Ovary (tissue), 9 donors: ENCODE measurements around the gene AP3B1. TPM values are rescaled to one million over a fixed set of nuclear protein-coding genes. Genes with fewer than 3 reads are reported as not detected.

ENCODE experiments used
- DNase-seq, 5 donors: peaks; one replicate each; pipeline ENCODE4 v3.0.0-alpha.2; 2019 to 2020
- H3K27ac ChIP-seq, 2 donors: fragments of 200-600 bp; one replicate each; pipeline versions ENCODE4 v1.5.1 to v1.8.0; 2019 to 2022
- H3K27me3 ChIP-seq: fragments of 200-600 bp; one replicate; pipeline ENCODE4 v1.8.0; 2022
- H3K36me3 ChIP-seq: fragments of 200-600 bp; sonication (generic); one replicate; pipeline ENCODE4 v1.5.1; 2019
- H3K4me1 ChIP-seq: one replicate; pipeline ENCODE4 v1.8.1; 2013; ENCODE audit warnings: mild to moderate bottlenecking, moderate library complexity; ENCODE audit not compliant: insufficient read depth
- H3K4me3 ChIP-seq: fragments of 200-600 bp; sonication (generic); one replicate; pipeline ENCODE4 v1.5.1; 2017
- H3K9me3 ChIP-seq, 2 donors: fragments of 200-600 bp in 1 of 2; sonication (generic) in 1 of 2; one replicate each; pipeline versions ENCODE4 v1.5.1 to v1.8.1; 2013 to 2019; ENCODE audit warnings: mild to moderate bottlenecking in 1 of 2, moderate library complexity in 1 of 2
- EP300 ChIP-seq: sonication (generic); formaldehyde crosslinking; IDR thresholded peaks from one replicate; pipeline ENCODE4 v1.6.1; 2017; ENCODE audit warnings: antibody characterized with exemption
- POLR2A ChIP-seq: fragments of 450-650 bp; IDR thresholded peaks from one replicate; pipeline ENCODE4 v1.6.1; 2017; ENCODE audit warnings: antibody characterized with exemption, mild to moderate bottlenecking, moderate library complexity
- WGBS, 3 donors: extraction: QIAGEN DNeasy Blood & Tissue Kit in 1 of 3; methylation state at CpG; one replicate each; pipeline versions ENCODE4 v1.1.5 to v1.1.7; 2013 to 2017; 5-methylcytosine and 5-hydroxymethylcytosine counted together
- intact Hi-C, 4 donors: fragments of 100-400 bp; cut with DNase I; formaldehyde crosslinking; loops; one replicate each; pipeline versions ENCODE4 v1.11.0 to v1.15.1; 2022 to 2023
- polyA plus RNA-seq, 2 donors: library from polyadenylated mRNA; stranded (reverse); fragments of 200-250 nt in 1 of 2; fragments of 350-450 nt in 1 of 2; fragmentation: Illumina TruSeq in 1 of 2; extraction: RNeasy Lipid Tissue Mini Kit (QIAGEN cat#74804) in 1 of 2; gene quantifications; one replicate each; pipeline ENCODE4 v1.2.3, GENCODE V29; 2013 to 2014
- total RNA-seq, 7 donors: library from RNA; depleted of rRNA in 2 of 7; stranded (reverse); fragments of >200 nt in 2 of 7; fragmentation: NEBNext Ultra II Directional in 3 of 7; extraction: Animal tissue kit (Norgen Biotek cat#: 25700) in 3 of 7; gene quantifications; one replicate each; pipeline versions ENCODE4 v1.1.0 to v1.2.4, GENCODE V29; 2016 to 2023
- TF ChIP-seq, protein P1 (sequence below), 3 donors: fragments of 450-650 bp in 2 of 3; fragments of 200-600 bp in 1 of 3; IDR thresholded peaks; one replicate each; pipeline versions ENCODE4 v1.5.1 to v1.8.0; 2016 to 2022; ENCODE audit warnings: antibody characterized with exemption in 3 of 3, mild to moderate bottlenecking in 1 of 3
- donor health status: DM: no; HTN: no; CAD: no; lungs with moderate emphysema.
- donor health status: DM: no; HTN: no; CAD: no.
- donor health status: Bipolar disorder and iron deficiency.
- donor health status: DM: yes; HTN: yes; CAD: no.
- donor health status: DM: no; HTN: no; CAD: no.
- donor health status: DM: yes; HTN: yes; CAD: no.

The AP3B1 gene
- total and polyA plus RNA-seq, 9 donors: 14.5 to 38.8 (median 28.5) TPM

DNA sequence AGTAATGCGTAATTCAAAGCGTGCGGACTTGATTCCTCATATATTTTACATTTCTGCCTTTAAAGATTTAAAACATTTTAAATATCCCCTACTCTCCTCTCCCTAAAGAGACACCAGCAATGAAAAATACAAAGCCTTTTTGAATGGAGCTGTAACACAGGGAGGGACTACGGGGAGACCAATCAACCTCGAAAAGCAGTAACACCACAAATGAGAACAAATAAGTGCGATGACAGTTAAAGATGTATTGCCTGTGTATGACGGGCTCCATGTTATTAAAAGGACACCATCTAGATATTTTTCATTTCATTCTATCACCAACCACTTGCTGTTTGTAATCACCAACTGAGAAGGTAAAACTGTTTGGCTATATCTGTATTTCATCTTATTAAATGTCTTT, 288.0 kb downstream of the AP3B1 start:
- H3K27me3 ChIP-seq: no peaks in the 10 kb centered on the region
- H3K9me3 ChIP-seq: no peaks in the 10 kb centered on the region
- H3K4me1 ChIP-seq: no peaks in the 10 kb centered on the region
- H3K4me3 ChIP-seq: no peak overlapping the region
- intact Hi-C loops: no loop called here
- H3K36me3 ChIP-seq: no peaks in the 10 kb centered on the region
- no peak for TF ChIP-seq POLR2A
- TF ChIP-seq EP300: no peak
- TF ChIP-seq, protein P1, sequence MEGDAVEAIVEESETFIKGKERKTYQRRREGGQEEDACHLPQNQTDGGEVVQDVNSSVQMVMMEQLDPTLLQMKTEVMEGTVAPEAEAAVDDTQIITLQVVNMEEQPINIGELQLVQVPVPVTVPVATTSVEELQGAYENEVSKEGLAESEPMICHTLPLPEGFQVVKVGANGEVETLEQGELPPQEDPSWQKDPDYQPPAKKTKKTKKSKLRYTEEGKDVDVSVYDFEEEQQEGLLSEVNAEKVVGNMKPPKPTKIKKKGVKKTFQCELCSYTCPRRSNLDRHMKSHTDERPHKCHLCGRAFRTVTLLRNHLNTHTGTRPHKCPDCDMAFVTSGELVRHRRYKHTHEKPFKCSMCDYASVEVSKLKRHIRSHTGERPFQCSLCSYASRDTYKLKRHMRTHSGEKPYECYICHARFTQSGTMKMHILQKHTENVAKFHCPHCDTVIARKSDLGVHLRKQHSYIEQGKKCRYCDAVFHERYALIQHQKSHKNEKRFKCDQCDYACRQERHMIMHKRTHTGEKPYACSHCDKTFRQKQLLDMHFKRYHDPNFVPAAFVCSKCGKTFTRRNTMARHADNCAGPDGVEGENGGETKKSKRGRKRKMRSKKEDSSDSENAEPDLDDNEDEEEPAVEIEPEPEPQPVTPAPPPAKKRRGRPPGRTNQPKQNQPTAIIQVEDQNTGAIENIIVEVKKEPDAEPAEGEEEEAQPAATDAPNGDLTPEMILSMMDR (IDR thresholded peaks at IDR 0.05): no peak
- 96 to 98% (median 97%) methylated on average over 7 of the region's 7 CpGs for WGBS, 3 donors
- DNase-seq: no peak
- H3K27ac ChIP-seq: no peak overlapping the region

DNA sequence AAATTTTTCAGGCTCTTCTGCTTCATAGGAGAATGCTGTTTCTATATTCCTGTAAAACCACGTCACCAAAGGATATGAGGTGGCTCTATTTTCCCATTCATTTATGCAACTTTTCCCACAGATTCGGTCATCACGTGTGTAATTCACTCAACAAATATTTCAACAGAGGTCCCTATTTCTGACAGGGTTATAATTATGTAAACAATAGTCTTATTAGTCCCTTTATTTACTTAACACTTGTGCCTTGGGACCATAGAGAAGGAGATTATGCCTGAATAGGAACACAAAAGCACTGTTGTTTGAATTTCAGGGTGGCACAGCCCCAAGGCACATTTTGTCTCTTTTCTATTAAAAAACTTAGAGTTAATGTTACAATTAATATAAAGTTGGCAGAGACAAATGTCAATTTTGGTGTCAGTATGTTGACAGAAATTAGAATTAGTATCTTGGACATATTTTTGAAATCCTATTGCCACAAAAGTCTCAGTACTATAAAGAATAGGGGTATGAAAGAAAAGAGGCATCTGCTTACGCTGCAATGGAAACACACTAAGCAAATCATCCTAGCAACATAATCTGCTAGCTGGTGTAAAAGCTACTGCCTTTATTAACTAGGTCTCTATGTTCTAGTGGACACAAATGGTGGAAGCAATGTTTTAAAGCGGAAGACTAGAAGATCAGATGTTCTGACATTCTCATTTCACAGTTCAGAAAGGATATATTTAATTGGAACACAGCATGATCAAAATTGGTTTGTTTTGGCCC, 289.3 kb downstream of the AP3B1 start:
- intact Hi-C loops: no loop called here
- H3K4me1 ChIP-seq: no peaks in the 10 kb centered on the region
- TF ChIP-seq, protein P1 (IDR thresholded peaks at IDR 0.05): no peak
- TF ChIP-seq POLR2A: no peak
- no peak for TF ChIP-seq EP300
- H3K27ac ChIP-seq: no peak overlapping the region
- no peak for DNase-seq
- H3K4me3 ChIP-seq: no peak overlapping the region
- WGBS, 3 donors: 80 to 91% (median 81%) methylated on average over 5 of the region's 5 CpGs
- H3K9me3 ChIP-seq: no peaks in the 10 kb centered on the region
- no peaks in the 10 kb centered on the region for H3K27me3 ChIP-seq
- no peaks in the 10 kb centered on the region for H3K36me3 ChIP-seq

DNA sequence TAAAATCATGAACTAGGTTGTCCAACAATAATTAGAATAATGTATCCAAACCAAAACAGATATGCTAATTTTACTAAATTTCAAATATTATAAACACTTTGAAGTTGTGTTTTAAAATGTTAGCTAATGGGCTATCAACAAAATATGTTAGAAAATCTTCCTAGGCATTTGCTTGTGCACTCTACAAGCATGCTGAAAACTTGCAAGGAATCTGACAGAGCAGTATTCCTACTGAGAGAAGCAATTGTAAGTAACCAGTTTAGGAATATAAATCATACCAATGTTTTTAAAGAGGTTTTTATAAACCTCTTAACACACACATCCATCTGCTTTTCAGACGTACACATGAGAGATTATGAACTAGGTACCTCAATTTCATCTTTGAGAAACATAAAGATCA, 289.9 kb downstream of the AP3B1 start:
- WGBS, 3 donors: 85 to 92% (median 86%) methylated on average over 1 of the region's 1 CpG
- DNase-seq: no peak
- Histone ChIP-seq H3K27ac (no peak overlapping the region), H3K36me3 (no peaks in the 10 kb centered on the region), H3K27me3 (no peaks in the 10 kb centered on the region), H3K4me3 (no peak overlapping the region), H3K9me3 (no peaks in the 10 kb centered on the region), H3K4me1 (no peaks in the 10 kb centered on the region)
- intact Hi-C loops: no loop called here
- TF ChIP-seq POLR2A: no peak

DNA sequence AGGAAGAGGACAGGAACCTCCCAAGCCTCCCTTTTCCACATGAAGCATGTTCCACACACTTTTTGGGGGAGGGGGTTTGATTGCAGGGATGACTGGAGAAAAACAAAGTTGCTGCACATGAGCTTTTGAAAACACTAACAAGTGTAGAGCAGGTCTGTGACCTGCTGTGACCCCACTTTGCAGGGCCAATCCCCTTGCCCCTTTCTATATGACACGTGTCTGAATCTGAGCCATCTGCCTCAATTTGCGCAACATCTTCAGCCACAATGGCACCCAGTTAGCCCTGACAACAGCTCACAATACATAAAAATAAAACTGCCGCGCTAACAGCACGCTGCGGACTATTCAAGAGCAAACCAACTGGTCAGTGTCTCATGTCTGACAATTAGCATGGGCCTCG, 290.6 kb downstream of the AP3B1 start:
- Histone ChIP-seq H3K9me3 (no peaks in the 10 kb centered on the region), H3K36me3 (no peaks in the 10 kb centered on the region), H3K27ac (no peak overlapping the region), H3K27me3 (no peaks in the 10 kb centered on the region), H3K4me1 (no peaks in the 10 kb centered on the region), H3K4me3 (no peak overlapping the region)
- intact Hi-C loops: no loop called here
- TF ChIP-seq EP300 (no peak), POLR2A (no peak)
- TF ChIP-seq, protein P1 (IDR thresholded peaks at IDR 0.05): no peak
- no peak for DNase-seq
- WGBS, 3 donors: 96 to 97% (median 96%) methylated on average over 7 of the region's 7 CpGs

DNA sequence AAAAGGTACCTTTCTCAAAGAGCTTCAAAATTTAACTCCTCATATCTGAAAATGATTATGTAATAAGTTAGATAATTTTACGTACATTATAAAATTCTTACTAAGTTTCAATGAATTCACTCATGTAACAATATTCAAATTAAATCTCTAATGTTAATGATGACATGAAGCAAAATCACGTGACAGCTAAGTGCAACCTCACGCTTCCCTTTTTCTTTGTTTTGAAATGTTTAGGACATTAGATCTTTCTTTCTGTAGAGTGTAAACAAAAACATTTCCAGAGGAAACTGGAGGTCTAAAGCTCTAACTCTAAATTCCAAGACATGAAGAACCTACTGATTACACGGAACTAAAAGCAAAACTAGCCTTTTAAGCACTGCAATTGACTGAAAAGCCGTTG, 291.0 kb downstream of the AP3B1 start:
- TF ChIP-seq, protein P1 (IDR thresholded peaks at IDR 0.05): no peak
- TF ChIP-seq POLR2A: no peak
- no peak for TF ChIP-seq EP300
- intact Hi-C loops: no loop called here
- H3K4me1 ChIP-seq: no peaks in the 10 kb centered on the region

More for the DNA sequence above, 291.0 kb downstream of the AP3B1 start:
- no peak overlapping the region for H3K4me3 ChIP-seq
- H3K9me3 ChIP-seq: no peaks in the 10 kb centered on the region
- no peak for DNase-seq
- WGBS, 3 donors: 86 to 93% (median 89%) methylated on average over 5 of the region's 5 CpGs
- H3K36me3 ChIP-seq: no peaks in the 10 kb centered on the region
- no peaks in the 10 kb centered on the region for H3K27me3 ChIP-seq
- no peak overlapping the region for H3K27ac ChIP-seq
